Measurements from ENCODE around the gene VAC14.

GRCh38 chr16:70674221-70675014 is 126.5 kb downstream of the VAC14 start:
- TF ChIP-seq CTCF (IDR thresholded peaks at IDR 0.05) = no peak
- no peak for TF ChIP-seq ZFX (IDR thresholded peaks at IDR 0.05; ENCODE audit: borderline replicate concordance)
